GM23338 (cell line): Measurements from ENCODE around the gene RDH8. TPM values are rescaled to one million over a fixed set of nuclear protein-coding genes. Genes with fewer than 3 reads are reported as not detected.

ENCODE experiments used
- CREB1 ChIP-seq: fragments of 250-450 bp; sonication (Bioruptor Pico); IDR thresholded peaks from 2 replicates; pipeline ENCODE4 v1.5.0; 2020; ENCODE audit warnings: low read depth, mild to moderate bottlenecking, moderate library complexity
- CTCF ChIP-seq, 2 experiments: fragments of 200-600 bp in 1 of 2; sonication (generic) in 1 of 2; conservative IDR thresholded peaks; 2 replicates each; pipeline versions ENCODE4 v1.5.1 to v1.6.1; 2016 to 2017; ENCODE audit warnings: antibody characterized with exemption in 2 of 2, low read depth in 2 of 2, mild to moderate bottlenecking in 2 of 2, moderate library complexity in 1 of 2
- ETS1 ChIP-seq: IDR thresholded peaks from 2 replicates; pipeline ENCODE4 v1.6.1; 2016; ENCODE audit warnings: antibody characterized with exemption
- EZH2 ChIP-seq: fragments of 200-600 bp; sonication (generic); IDR thresholded peaks from one replicate; pipeline ENCODE4 v1.8.0; 2017; ENCODE audit warnings: antibody characterized with exemption, mild to moderate bottlenecking, low read depth; ENCODE audit not compliant: unreplicated experiment
- EZH2phosphoT487 ChIP-seq: fragments of 200-600 bp; sonication (generic); IDR thresholded peaks from one replicate; pipeline ENCODE4 v1.8.1; 2018; ENCODE audit warnings: antibody characterized with exemption; ENCODE audit not compliant: unreplicated experiment
- JUNB ChIP-seq: IDR thresholded peaks from one replicate; pipeline ENCODE4 v1.6.1; 2016; ENCODE audit warnings: antibody characterized with exemption; ENCODE audit not compliant: unreplicated experiment
- NANOG ChIP-seq: IDR thresholded peaks from 2 replicates; pipeline ENCODE4 v1.6.1; 2016; ENCODE audit warnings: antibody characterized with exemption, borderline replicate concordance
- REST ChIP-seq: IDR thresholded peaks from one replicate; pipeline ENCODE4 v1.6.1; 2018; ENCODE audit warnings: antibody characterized with exemption; ENCODE audit not compliant: unreplicated experiment
- STAT1 ChIP-seq: IDR thresholded peaks from one replicate; pipeline ENCODE4 v1.6.1; 2016; ENCODE audit warnings: antibody characterized with exemption; ENCODE audit not compliant: unreplicated experiment
- ZNF331 ChIP-seq: fragments of 250-450 bp; sonication (Bioruptor Pico); IDR thresholded peaks from 2 replicates; pipeline ENCODE4 v1.5.0; 2020; ENCODE audit warnings: low read depth, mild to moderate bottlenecking, moderate library complexity
- microRNA-seq: library from miRNA; unstranded; fragments of <30 nt; microRNA quantifications from one replicate; pipeline ENCODE4, GENCODE V29; 2017
- polyA plus RNA-seq: library from polyadenylated mRNA; unstranded; fragments of >200 nt; fragmentation: Nextera tagmentation; extraction: Ambion mirVana; gene quantifications from 2 replicates; pipeline ENCODE4 v1.2.1, GENCODE V29; 2016
- small RNA-seq: library from RNA; depleted of rRNA; stranded (forward); fragments of <200 nt; gene quantifications from one replicate; pipeline ENCODE3, GENCODE V24; 2014; ENCODE audit warnings: low replicate concordance
- total RNA-seq: library from RNA; depleted of rRNA; stranded (reverse); fragments of >200 nt; shearing (Covaris generic); gene quantifications from 2 replicates; pipeline ENCODE4 v1.2.3, GENCODE V29; 2014; rRNA removed

The RDH8 gene
- total and polyA plus RNA-seq, 2 experiments from 2014 or later: not detected

- TF ChIP-seq ZNF331 (no peak), CTCF (conservative IDR thresholded peaks at IDR 0.05; ENCODE audit: low read depth in 2 of 2) (no peak), JUNB (no peak), STAT1 (no peak), EZH2phosphoT487 (no peak), CREB1 (CRISPR knock-in tag) (no peak), EZH2 (no peak), ETS1 (no peak), NANOG (no peak), REST (no peak)
Observed at GRCh38 chr19:10070730-10071446, 57.6 kb downstream of the RDH8 start (continued).

Small RNAs within 50 kb of the gene (microRNA-seq; reads per million reads assigned to microRNA genes)
- gene MIR5589: not detected

Small RNAs within 50 kb of the gene (small RNA-seq; reads per million reads assigned to genes)
- gene MIR5589: not detected

Other genes with a start within 250 kb of the RDH8 start
- gene ZNF846, start 244.7 kb upstream of the RDH8 start, total RNA-seq: 4.2 and 14.8 TPM in 2 replicates
- gene ZNF846, start 244.7 kb upstream of the RDH8 start, polyA plus RNA-seq: 6.0 and 7.6 TPM in 2 replicates
- gene FBXL12, start 194.4 kb upstream of the RDH8 start, total RNA-seq: 25.4 and 32.8 TPM in 2 replicates
- 23.5 and 24.1 TPM in 2 replicates for gene FBXL12, start 194.4 kb upstream of the RDH8 start, polyA plus RNA-seq
- 304 and 484 TPM in 2 replicates for gene UBL5, start 185.6 kb upstream of the RDH8 start, total RNA-seq
- 1,371 and 1,518 TPM in 2 replicates for gene UBL5, start 185.6 kb upstream of the RDH8 start, polyA plus RNA-seq
- 102 and 127 TPM in 2 replicates for gene PIN1, start 178.2 kb upstream of the RDH8 start, total RNA-seq
- 112 and 127 TPM in 2 replicates for gene PIN1, start 178.2 kb upstream of the RDH8 start, polyA plus RNA-seq
- 117 and 125 TPM in 2 replicates for gene OLFM2, start 77.0 kb upstream of the RDH8 start, total RNA-seq
- 58.1 and 62.1 TPM in 2 replicates for gene OLFM2, start 77.0 kb upstream of the RDH8 start, polyA plus RNA-seq
- gene COL5A3, start 3.0 kb upstream of the RDH8 start, total RNA-seq: 1.0 and 1.3 TPM in 2 replicates
- gene COL5A3, start 3.0 kb upstream of the RDH8 start, polyA plus RNA-seq: 0.89 and 1.2 TPM in 2 replicates
- 21.9 and 31.7 TPM in 2 replicates for gene SHFL, start 72.8 kb downstream of the RDH8 start, total RNA-seq
- 32.1 and 33.6 TPM in 2 replicates for gene SHFL, start 72.8 kb downstream of the RDH8 start, polyA plus RNA-seq
- not detected in 2 replicates for gene ANGPTL6, start 89.2 kb downstream of the RDH8 start, total RNA-seq
- gene ANGPTL6, start 89.2 kb downstream of the RDH8 start, polyA plus RNA-seq: 0.17 TPM in 1 of 2 replicates, not detected in the other
- gene PPAN, start 92.9 kb downstream of the RDH8 start, total RNA-seq: 56.5 and 71.8 TPM in 2 replicates
- 76.9 and 81.9 TPM in 2 replicates for gene PPAN, start 92.9 kb downstream of the RDH8 start, polyA plus RNA-seq
- 1.2 and 4.0 TPM in 2 replicates for gene P2RY11, start 98.2 kb downstream of the RDH8 start, total RNA-seq
- gene P2RY11, start 98.2 kb downstream of the RDH8 start, polyA plus RNA-seq: 3.4 and 4.3 TPM in 2 replicates
- gene EIF3G, start 106.4 kb downstream of the RDH8 start, total RNA-seq: 299 and 328 TPM in 2 replicates
- gene EIF3G, start 106.4 kb downstream of the RDH8 start, polyA plus RNA-seq: 238 and 244 TPM in 2 replicates
- gene DNMT1, start 181.5 kb downstream of the RDH8 start, total RNA-seq: 224 and 238 TPM in 2 replicates
- 589 and 593 TPM in 2 replicates for gene DNMT1, start 181.5 kb downstream of the RDH8 start, polyA plus RNA-seq
- 13.2 and 13.9 TPM in 2 replicates for gene S1PR2, start 217.8 kb downstream of the RDH8 start, total RNA-seq
- gene S1PR2, start 217.8 kb downstream of the RDH8 start, polyA plus RNA-seq: 8.9 and 9.2 TPM in 2 replicates
- 152 and 171 TPM in 2 replicates for gene MRPL4, start 238.7 kb downstream of the RDH8 start, total RNA-seq
- gene MRPL4, start 238.7 kb downstream of the RDH8 start, polyA plus RNA-seq: 92.0 and 102 TPM in 2 replicates